GM18508 (cell line): ENCODE results near the gene KNG1.
"Not testable (repeated sequence)": the region's sequence is repeated elsewhere in the genome, so short reads cannot be mapped to it uniquely, and the experiment has no call there.

Experiments used
- ATAC-seq: cut with Tn5 transposase; IDR thresholded peaks from one replicate; pipeline ENCODE4 v1.9.1; 2021; ENCODE audit warnings: moderate number of reproducible peaks; ENCODE audit not compliant: insufficient read depth, unreplicated experiment

Gene KNG1

GRCh38 chr3:186717039-186717457 lies at the start of gene KNG1:
Gene KNG1, plus strand, starts transcription at chr3:186717359. Its CDS starts 184 bp downstream, at chr3:186717543.
- ATAC-seq: no peak

GRCh38 chr3:186668426-186668825 lies 48.7 kb upstream of the KNG1 start:
- ATAC-seq: no peak

- no peak for ATAC-seq
These were observed 47.6 kb upstream of the KNG1 start for GRCh38 chr3:186669378-186670084.

- ATAC-seq: no peak
These were observed 47.0 kb upstream of the KNG1 start for GRCh38 chr3:186670155-186670554.

- ATAC-seq: no peak
These were observed 46.1 kb upstream of the KNG1 start for GRCh38 chr3:186671051-186671450.

GRCh38 chr3:186678604-186679003 lies 38.6 kb upstream of the KNG1 start:
- no peak for ATAC-seq

- no peak for ATAC-seq
These were observed 38.0 kb upstream of the KNG1 start for GRCh38 chr3:186679151-186679550.

GRCh38 chr3:186680869-186681268 lies 36.3 kb upstream of the KNG1 start:
- no peak for ATAC-seq

- no peak for ATAC-seq
These were observed 34.3 kb upstream of the KNG1 start for GRCh38 chr3:186682812-186683211.

- no peak for ATAC-seq
These were observed 33.2 kb upstream of the KNG1 start for GRCh38 chr3:186683979-186684378.

GRCh38 chr3:186686475-186686874 lies 30.7 kb upstream of the KNG1 start:
- not testable (repeated sequence) for ATAC-seq

GRCh38 chr3:186687120-186687651 lies 30.0 kb upstream of the KNG1 start:
- no peak for ATAC-seq

GRCh38 chr3:186690304-186690703 lies 26.9 kb upstream of the KNG1 start:
- ATAC-seq: not testable (repeated sequence)

- no peak for ATAC-seq
These were observed 25.5 kb upstream of the KNG1 start for GRCh38 chr3:186691676-186692075.

GRCh38 chr3:186693843-186694242 lies 23.3 kb upstream of the KNG1 start:
- ATAC-seq: no peak

GRCh38 chr3:186694288-186695032 lies 22.7 kb upstream of the KNG1 start:
- no peak for ATAC-seq

GRCh38 chr3:186696522-186696921 lies 20.6 kb upstream of the KNG1 start:
- ATAC-seq: no peak

GRCh38 chr3:186697510-186697909 lies 19.6 kb upstream of the KNG1 start:
- ATAC-seq: no peak

GRCh38 chr3:186700267-186700666 lies 16.9 kb upstream of the KNG1 start:
- ATAC-seq: no peak

- ATAC-seq: not testable (repeated sequence)
These were observed 14.7 kb upstream of the KNG1 start for GRCh38 chr3:186702451-186702850.
